GM18870 (cell line): ENCODE results near the gene TMEM191C.
"Not testable (repeated sequence)": the region's sequence is repeated elsewhere in the genome, so short reads cannot be mapped to it uniquely, and the experiment has no call there.

Experiments used
- ATAC-seq: cut with Tn5 transposase; IDR thresholded peaks from one replicate; pipeline ENCODE4 v1.9.1; 2021; ENCODE audit warnings: moderate library complexity; ENCODE audit not compliant: unreplicated experiment

Gene TMEM191C

DNA sequence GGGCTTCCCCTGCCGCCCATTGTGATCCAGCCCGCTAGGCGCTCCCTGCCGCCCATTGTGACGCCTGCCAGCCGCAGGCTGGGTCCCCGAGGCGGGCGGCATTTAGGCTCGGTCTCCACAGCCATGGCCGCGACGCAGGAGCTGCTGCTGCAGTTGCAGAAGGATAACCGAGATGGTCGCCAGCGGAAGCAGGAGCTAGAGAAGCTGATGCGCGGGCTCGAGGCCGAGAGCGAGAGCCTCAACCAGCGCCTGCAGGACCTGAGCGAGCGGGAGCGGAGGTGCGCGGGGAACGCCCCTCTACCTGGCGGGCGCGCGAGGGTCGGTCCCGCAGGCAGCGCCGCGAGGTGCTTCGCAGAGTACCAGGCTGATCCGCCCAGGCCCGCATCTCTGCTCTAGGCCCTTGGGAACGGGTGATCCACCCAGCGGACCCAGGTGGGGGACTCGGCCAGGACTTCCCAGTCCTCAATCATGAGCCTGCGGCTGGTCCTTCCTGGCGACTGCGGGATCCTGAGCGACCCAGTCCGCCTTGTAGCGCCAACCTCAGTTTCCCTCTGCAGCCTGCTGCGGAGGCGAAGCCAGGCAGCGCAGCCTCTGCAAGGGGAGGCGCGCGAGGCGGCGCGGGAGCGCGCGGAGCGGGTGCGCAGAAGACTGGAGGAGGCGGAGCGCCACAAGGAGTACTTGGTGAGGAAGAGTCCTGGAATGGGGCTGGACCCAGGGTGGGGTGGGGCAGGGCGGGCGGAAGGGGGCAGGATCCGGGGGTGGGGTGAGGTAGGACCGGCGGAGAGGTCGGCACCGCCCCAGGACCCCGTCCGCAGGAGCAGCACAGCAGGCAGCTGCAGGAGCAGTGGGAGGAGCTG, at the start of gene TMEM191C:
TSS of gene TMEM191C (plus strand) at position 51 of the 857 bp plus-strand sequence. CDS start at position 124, 73 bp downstream.
- peak; percentile 19 for ATAC-seq

DNA sequence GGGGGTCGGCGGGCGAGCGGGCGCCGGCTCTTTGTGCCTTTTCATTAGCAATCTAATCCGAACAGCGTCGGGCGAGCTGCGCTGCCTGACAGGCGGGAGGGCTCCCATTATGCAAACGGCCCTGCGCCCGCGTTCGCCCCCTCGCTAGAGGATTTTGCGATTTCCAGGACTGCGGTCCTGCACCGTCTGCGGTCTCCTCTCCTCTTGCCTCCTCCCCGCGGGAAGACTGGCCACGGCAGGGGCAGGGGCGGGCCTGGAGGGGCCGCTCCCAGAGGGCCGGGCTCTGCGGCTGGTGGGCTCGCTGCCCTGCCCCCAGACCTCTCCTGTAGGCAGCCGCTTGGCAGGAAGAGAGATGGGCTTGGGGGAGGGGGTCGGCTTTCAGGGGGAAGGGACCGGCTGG, 49.3 kb upstream of the TMEM191C start:
- not testable (repeated sequence) for ATAC-seq

DNA sequence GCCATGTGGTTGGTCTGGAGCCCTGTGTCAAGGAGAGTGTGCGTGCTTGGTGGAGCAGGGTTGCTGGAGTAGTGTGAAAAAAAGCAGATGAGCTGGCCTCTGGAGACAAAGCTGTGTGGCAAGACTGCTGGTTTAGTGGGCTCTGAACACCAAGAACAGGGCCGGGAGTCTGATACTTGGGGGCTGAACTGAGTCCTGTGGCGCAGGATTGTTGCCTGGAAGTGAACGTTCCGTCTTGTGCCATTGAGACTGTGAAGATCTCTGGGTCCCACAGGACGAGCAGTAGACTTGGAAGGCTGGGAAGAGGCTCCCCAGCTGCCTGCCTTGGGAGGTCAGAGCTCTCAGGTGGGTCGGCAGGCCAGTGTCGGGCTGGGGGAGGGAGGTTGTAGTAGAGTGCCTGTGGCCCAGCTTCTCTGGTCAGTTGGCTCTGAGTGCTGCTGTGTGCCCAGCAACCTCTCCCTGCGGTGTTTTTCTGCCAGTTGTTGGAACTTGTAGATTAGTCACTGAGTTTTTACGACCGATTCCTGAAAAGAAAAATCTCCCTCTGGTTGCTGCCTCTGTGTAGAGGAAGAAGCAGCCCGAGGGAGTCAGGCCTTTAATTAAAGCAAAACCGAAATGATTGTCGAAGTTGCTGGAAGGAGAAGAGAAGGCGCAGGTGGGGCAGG, 48.1 kb upstream of the TMEM191C start:
- ATAC-seq = not testable (repeated sequence)

DNA sequence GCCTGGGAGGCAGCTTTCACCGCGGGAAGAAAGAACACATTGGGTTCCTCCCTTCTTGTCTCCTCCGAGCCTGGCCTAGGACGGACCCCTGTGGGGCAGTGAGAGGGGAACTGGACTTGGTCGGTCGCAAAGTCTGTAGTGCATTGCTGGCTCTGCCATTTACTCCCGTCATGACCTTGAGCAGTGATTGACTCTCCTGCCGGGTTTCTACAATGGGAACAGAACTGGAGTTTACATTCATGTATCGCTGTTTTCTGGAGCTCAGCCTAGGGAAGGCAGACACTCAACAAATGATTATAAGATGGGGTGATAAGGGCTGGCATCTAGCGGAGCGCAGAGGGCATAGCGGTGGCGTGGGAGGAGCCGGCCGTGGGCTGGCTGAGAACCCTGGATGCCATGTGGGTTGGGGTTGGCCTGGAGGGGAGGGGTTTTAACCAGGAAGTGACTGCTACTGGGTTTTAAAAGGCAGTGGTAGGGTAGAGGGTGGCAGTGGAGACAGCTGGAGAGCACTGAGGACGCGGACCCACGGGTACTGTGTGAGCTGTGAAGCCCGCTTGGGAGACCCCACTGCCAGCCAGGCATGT, 46.9 kb upstream of the TMEM191C start:
- not testable (repeated sequence) for ATAC-seq

DNA sequence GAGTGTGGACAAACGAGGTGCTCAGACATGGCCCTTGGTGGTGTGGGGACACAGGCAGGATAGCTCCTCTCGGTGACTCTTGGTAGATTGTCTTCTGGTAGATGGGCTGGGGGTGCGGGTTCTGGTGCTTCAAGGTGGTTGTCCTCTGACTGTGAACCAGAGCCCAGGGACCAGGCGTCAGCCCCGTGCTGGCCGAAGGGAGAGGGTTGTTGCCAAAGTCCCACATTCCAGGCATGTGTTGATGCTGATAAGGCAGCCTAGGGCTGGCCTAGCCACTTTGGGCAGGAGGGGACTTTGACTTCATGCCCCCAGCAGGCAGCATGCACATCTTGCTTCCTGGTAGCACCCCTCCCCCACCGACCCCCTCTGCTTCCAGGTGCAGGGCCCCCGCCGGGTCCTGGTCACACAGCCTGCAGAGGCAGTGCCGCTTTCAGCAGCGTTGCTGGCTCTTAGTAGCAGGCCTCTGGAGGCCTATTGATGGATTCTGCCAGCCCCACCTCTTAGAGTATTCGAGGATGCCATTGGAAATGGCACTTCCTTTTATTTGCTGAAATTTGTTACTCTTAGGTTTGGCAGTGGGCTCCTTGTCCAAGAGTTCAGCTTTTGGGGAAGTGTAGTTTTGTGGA, 43.0 kb upstream of the TMEM191C start:
- not testable (repeated sequence) for ATAC-seq

DNA sequence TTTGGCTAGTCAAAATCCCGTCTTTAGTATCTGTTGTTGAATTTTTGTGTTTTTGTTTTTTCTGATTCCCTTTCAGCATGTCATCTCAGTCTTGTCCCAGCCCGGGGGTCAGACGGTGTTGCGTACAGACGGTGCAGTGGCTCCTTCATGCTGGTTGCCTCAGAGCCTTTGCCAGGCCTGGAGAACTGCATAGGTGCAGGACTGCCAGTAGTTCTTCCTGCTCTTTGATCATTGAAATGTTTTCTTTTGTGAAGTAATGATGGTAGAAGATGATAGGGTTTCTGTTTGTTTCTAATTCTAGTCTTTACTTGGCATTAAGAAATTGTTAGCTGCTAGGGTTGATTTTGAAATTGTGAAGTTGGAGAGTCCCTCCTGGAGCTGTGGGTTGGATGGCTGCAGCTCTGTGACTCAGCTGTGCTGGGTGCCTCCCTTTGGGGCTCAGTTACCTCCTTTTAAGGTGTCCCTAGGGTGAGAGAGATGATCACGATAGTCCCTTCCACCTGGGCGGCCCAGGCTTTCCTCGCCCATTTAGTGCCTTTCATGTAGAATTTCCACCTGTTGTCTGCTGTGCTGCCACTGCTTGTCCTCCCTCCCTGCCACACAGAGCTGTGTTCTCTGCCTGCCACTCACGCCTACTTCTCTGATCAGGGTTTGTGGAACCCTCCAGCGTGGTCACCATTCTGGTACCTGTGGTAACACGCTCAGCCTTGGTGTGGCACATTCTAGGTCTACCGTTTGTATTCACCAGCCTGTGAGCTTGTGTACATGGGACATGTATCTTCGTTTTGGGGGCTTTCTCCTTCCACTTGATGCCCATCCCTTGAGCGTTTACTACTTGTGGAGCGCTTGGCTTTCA, 32.6 kb upstream of the TMEM191C start:
- ATAC-seq = not testable (repeated sequence)

DNA sequence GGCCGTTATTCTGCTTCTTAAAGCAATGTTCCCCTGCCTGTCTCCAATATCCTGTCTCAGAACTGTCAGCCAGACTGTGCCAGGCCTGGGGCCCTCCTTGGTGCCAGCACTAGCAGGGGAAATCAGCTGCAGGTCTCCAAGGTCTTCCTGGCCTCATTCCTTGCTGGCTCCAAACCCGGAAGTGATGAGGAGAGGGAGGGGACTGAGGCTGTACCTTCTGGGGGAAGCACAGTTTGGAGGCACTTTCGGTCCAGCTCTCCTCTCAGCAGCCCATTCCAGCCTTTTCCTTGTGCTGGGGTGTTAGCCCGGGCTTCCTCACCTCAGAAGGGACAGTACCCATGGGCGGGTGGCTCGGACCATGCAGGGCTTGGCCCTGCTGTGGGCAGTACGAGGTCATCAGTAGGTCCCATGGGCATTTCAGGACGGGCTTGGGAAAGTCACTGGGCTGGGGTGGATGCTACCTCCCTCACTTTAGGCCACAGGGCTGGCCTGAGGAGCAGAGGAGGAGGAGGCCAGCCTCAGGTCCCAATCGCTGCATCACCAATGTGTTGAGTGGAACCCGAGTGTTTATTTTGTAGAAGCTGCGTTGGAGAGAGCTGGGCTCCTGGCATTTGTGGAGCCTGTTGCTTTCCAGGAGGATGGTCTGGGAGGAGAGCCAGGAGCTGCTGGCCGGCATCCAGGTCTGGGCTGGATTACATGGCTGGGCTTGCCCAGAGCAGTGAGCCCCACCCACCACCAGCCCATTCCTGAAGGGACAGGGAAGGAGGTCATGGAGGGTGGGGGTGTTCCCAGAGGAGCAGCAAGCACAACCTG, 31.0 kb upstream of the TMEM191C start:
- ATAC-seq = not testable (repeated sequence)

DNA sequence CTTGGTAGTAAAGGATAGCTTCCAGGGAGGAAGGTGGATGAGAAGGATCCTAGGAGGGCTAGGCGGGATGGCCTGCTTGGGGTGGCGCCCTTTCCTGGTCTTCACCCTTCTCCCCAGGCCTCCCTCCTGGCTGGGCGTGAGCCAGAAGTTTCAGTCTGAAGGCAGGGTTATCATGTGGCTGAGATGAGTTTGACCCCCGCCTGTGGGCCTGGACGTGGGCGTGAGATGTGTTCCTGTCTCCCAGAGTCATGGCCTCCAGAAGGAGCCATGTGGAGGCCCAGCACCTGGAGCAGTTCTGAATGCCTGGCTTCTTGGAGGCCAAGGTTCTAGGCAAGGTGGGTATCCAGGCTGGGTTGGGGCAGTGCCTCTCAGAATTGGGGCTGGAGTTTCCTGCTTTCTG, 29.2 kb upstream of the TMEM191C start:
- not testable (repeated sequence) for ATAC-seq

DNA sequence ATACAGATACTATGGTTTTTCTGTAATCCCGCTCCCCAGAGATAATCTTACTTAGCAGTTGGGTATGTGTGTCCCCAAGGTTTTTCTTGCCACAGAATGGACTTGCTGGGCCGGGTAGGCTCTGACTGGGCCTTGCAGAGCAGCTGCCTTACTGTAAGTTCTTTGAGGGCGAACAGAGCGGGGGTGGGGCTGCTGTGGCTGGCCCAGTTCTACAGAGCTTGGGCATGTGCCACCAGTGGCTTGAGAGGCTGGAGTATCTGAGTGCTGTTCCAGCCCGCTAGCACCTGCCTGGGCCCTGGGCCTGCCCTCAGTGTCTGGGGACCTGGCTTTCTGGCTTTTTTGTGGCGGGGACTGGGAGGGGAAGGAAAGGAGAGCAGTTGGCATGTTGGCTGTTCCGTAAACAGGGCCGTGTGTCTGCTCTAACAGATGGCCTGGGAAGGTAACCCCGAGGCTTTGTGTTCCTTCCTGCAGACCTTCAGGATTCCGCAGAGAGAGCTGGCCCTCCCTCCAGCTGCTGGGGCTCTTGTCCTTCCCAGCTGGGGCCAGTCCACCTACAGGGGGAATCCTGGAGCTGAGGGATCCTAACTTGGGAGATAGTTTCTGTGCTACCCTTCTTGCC, 27.1 kb upstream of the TMEM191C start:
- ATAC-seq = not testable (repeated sequence)

DNA sequence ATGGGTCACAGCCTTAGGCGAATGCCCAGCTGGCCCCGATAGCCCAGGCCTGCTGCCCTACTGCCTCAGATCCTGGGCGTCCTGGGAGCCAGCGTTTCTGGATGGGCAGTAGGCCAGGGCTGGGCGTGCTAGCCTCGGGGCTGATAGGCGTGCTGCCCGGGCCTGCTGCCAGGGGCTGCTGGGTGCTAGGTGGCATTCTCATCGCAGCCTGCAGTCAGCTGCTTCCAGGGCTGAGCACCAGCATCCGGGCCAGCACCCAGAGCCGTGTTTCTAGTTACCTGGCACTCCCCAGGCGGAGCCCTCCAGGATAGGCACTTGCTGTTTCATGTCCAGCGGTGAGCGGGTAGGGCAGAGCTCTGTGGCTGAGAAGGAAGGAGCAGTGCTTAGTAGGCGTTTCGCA, 26.5 kb upstream of the TMEM191C start:
- not testable (repeated sequence) for ATAC-seq

DNA sequence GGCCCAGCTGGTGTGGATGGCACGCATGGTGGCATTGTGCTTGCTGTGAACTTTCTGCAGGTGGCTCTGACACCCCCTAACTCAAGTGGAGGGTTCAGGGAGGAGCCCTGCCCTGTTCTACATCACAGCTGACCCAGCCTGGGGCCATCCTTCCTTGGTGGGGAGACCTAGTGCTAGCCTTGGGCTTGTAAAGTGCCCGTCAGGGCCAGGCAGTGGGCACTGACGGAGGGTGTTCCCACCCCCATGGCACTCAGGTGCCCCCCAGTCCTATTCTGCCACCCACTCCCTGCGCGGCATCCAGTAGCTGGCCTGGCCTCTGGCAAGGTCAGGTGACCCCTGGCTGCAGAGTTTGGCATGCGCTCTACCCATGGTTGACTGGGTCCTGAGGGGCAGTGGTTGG, 26.0 kb upstream of the TMEM191C start:
- ATAC-seq = not testable (repeated sequence)

DNA sequence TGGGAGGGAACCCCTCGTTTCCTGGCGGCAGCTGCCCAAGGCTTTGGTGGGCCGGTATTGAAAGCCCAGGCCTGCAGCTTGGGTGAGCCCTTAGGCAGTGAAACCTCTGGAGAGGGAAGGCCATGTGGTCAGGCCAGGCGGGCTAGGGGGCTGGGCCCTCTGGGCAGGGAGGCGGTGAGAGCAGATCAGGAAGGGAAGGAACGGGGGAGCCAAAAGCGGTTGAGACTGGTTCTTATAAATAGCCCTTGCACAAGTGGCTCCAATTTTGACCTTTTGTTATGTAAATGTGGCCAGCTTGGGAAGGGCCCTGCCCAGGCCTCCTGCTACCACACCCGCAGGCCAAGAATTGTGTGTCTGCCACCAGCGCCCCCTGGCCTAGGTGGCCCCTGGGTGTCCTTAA, 25.1 kb upstream of the TMEM191C start:
- not testable (repeated sequence) for ATAC-seq

DNA sequence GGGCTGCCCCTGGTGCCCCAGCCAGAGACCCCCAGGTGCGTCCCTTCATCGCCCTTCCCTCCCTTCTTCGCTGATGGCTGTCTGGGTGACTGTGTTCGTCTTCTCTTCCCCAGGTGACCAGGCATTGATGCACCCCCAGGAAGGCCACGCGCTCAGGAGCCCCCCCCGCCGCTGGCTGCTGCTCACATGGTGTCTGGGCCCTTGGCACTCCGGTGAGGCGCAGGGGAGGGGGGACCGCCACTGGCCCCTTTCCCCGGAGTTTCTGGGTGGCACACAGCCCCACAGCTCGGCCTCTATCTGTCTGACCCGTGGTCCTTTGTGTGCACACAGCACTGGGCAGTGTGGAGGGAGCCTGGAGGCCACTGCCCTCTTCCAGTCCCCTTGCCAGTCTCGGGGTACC, 24.5 kb upstream of the TMEM191C start:
- not testable (repeated sequence) for ATAC-seq

DNA sequence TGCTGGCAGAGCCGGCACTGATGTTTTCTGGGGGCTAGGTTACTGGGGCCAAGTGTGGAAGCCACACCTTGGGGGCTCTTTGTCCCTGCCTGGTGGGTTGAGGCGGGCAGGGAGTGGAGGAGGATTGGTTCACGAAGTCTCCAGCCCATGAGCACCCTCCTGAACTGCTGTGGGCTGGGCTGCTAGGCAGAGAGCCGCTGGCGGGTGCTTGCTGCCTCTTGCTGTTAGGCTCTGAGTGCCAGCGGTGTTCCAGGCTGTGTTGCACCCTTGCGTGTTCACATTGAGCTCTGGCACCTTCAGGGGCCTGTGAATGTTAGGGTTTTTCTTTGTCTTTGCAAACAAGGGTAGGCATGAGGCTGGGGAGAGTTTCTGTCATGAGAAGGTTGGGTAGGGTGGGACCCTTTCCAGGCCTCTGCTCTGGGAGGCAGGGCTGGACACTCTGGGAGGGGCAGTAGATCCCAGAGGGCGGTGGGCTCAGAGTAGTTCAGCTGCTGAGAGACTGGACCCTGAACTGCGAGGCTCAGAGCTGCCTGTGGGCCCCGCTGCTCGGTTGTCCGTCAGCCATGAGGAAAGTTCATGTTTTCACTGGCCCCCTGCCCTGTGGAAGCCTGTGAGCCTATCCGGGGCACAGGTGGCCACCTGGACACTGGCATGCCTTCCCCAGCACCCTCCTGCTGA, 24.0 kb upstream of the TMEM191C start:
- ATAC-seq = no peak

DNA sequence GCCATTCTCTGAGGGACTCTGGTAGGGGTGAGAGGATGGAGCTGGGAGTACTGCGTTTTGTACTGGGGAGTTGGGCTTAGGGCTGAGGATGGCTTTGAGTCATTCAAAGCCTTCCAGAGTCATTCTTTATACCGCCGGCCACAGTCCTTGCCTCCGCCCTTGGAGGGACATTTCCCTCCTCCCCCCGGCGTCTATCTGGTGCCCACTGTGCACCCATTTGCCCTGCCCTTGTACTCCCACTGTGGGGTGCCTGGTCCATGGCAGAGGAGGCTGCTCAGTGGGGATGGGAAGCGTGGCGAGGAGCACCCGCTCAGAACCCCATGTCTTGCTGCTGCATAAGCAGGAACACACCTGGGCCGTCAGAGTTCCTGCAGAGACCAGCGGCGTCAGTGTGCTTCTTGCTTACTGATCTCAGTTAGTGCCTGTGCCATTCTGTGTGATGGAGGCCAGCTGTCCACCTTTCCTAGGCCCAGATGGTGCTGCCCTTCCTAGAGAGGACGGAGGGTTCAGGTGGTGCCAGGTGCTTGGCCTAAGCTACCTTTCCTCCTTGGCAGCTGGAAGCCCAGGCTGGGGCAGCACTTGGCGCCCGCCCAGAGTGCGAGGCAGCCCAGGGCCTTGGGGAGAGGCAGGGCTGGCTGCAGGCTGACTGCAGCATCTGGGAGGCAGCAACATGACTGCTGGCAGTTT, 23.3 kb upstream of the TMEM191C start:
- no peak for ATAC-seq

DNA sequence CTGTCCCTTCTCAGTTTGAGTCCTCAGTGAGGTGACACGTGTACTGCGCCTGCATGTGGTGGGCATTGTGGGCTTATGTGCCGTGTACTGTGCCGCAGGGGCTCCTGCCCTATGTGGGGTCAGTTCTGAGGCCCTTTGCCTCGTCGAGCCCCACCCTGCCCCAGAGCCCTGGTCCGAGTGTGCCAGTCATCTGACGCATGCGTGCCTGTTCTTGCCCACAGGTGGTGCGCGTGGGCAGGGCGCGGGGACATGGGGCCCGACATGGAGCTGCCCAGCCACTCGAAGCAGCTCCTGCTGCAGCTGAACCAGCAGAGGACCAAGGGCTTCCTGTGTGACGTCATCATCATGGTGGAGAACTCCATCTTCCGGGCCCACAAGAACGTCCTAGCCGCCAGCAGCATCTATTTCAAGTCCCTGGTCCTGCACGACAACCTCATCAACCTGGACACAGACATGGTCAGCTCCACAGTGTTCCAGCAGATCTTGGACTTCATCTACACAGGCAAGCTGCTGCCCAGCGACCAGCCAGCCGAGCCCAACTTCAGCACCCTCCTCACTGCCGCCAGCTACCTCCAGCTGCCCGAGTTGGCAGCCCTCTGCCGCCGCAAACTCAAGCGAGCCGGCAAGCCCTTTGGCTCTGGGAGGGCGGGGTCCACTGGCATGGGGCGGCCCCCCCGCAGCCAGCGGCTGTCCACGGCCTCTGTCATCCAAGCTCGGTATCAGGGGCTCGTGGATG, 22.3 kb upstream of the TMEM191C start:
- ATAC-seq = no peak

DNA sequence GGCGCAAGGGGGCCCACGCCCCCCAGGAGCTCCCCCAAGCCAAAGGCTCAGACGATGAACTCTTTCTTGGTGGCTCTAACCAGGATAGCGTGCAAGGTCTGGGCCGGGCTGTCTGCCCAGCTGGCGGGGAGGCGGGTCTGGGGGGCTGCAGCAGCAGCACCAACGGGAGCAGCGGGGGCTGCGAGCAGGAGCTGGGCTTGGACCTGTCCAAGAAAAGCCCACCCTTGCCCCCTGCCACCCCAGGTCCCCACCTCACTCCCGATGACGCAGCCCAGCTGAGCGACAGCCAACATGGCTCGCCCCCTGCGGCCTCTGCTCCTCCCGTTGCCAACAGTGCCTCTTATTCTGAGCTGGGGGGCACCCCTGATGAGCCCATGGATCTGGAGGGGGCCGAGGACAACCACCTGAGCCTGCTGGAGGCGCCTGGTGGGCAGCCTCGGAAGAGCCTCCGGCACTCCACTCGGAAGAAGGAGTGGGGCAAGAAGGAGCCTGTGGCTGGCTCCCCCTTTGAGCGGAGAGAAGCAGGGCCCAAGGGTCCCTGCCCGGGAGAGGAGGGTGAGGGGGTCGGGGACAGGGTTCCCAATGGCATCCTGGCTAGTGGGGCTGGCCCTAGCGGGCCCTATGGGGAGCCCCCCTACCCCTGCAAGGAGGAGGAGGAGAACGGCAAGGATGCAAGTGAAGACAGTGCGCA, 21.6 kb upstream of the TMEM191C start:
- ATAC-seq = no peak
